H1 (cell line): ENCODE data around the gene MIF. TPM values are rescaled to one million over a fixed set of nuclear protein-coding genes. Genes with fewer than 3 reads are reported as not detected.

ENCODE experiments used
- BCL11A ChIP-seq, 2 experiments: IDR thresholded peaks; one replicate each; pipeline ENCODE4 v1.6.1; 2011; ENCODE audit warnings: low read depth in 2 of 2, low read length in 2 of 2, mild to moderate bottlenecking in 2 of 2
- CHD7 ChIP-seq: fragments of 300-600 bp; sonication (generic); IDR thresholded peaks from 2 replicates; pipeline ENCODE4 v1.7.1; 2012; ENCODE audit warnings: low read length, moderate library complexity, mild to moderate bottlenecking, inconsistent platforms; ENCODE audit not compliant: insufficient replicate concordance
- CTBP2 ChIP-seq: IDR thresholded peaks from 2 replicates; pipeline ENCODE4 v1.7.0; 2011; ENCODE audit warnings: borderline replicate concordance, mild to moderate bottlenecking, moderate library complexity, mixed read lengths, low read length; ENCODE audit not compliant: insufficient read depth, insufficient read length
- GTF2F1 ChIP-seq: IDR thresholded peaks from 2 replicates; pipeline ENCODE4 v1.6.1; 2012; ENCODE audit warnings: low read depth, low read length, improper control_type of control experiment, borderline replicate concordance
- HDAC2 ChIP-seq, 2 experiments: fragments of 300-600 bp in 1 of 2; sonication (generic) in 1 of 2; IDR thresholded peaks; 2 replicates each; pipeline ENCODE4 v1.6.1; 2011 to 2012; ENCODE audit warnings: low read depth in 2 of 2, low read length in 2 of 2, mild to moderate bottlenecking in 2 of 2, moderate library complexity in 2 of 2, borderline replicate concordance in 1 of 2, inconsistent platforms in 1 of 2
- HDAC6 ChIP-seq: IDR thresholded peaks from one replicate; pipeline ENCODE4 v1.7.1; 2012; ENCODE audit warnings: low read depth, mild to moderate bottlenecking, inconsistent platforms, low read length, moderate library complexity
- KDM4A ChIP-seq: IDR thresholded peaks from one replicate; pipeline ENCODE4 v1.7.1; 2012; ENCODE audit warnings: low read depth, mild to moderate bottlenecking, moderate library complexity, low read length, inconsistent platforms; ENCODE audit not compliant: severe bottlenecking
- POLR2A ChIP-seq, 2 experiments: IDR thresholded peaks; 1 replicate in 1 of 2; 2 replicates in 1 of 2; pipeline ENCODE4 v1.6.1; 2011; ENCODE audit warnings: low read depth in 2 of 2, low read length in 2 of 2, mild to moderate bottlenecking in 2 of 2; ENCODE audit errors: control extremely low read depth in 1 of 2
- POLR2AphosphoS5 ChIP-seq: IDR thresholded peaks from 2 replicates; pipeline ENCODE4 v1.6.1; 2011; ENCODE audit warnings: low read depth, low read length
- SP1 ChIP-seq: IDR thresholded peaks from 2 replicates; pipeline ENCODE4 v1.6.1; 2011; ENCODE audit warnings: low read depth, low read length
- polyA plus RNA-seq, 7 experiments: library from polyadenylated mRNA; depleted of rRNA in 3 of 7; stranded (reverse) in 5 of 7; unstranded in 2 of 7; fragments of >200 nt in 5 of 7; fragments of 200-250 nt in 2 of 7; gene quantifications; 1 replicate in 5 of 7; 2 replicates in 1 of 7; 4 replicates in 1 of 7; pipeline versions ENCODE4 v1.2.1 to v1.2.3, GENCODE V29; 2011 to 2013; ENCODE audit warnings: missing spikeins in 2 of 7, mixed read lengths in 2 of 7
- total RNA-seq: library from RNA; stranded (reverse); fragmentation: NEBNext Ultra II Directional; extraction: Animal tissue kit (Norgen Biotek cat#: 25700); gene quantifications from 2 replicates; pipeline ENCODE4 v1.2.1, GENCODE V29; 2021

Gene MIF
- total and polyA plus RNA-seq, 2 of the 8 experiments (the other 6 are each of a cell fraction or from before 2014, with no cell fraction given) = 1,082 to 1,870 TPM

GRCh38 chr22:23913661-23914353 is 19.6 kb downstream of the MIF start (continued):
- no peak for TF ChIP-seq CHD7
- peak; percentile 27 for TF ChIP-seq CTBP2
- peak; percentile 72; the same call in 1 of the 2 replicates for TF ChIP-seq POLR2AphosphoS5
- TF ChIP-seq HDAC6 = no peak
- peak; percentile 66 for TF ChIP-seq SP1
- TF ChIP-seq BCL11A (IDR thresholded peaks at IDR 0.05; ENCODE audit: low read depth in 2 of 2, low read length in 2 of 2) = no peak
- peak; percentile 48 for TF ChIP-seq KDM4A
- TF ChIP-seq POLR2A (IDR thresholded peaks at IDR 0.05; ENCODE audit: control extremely low read depth in 1 of 2, low read depth in 2 of 2, low read length in 2 of 2) = peak; percentile 73 to 79; a peak in 2 of 3 replicates
- TF ChIP-seq GTF2F1 = 0 out of 2 replicates have a peak, but pooled peaks have one; percentile 58
- peak in 1 of 2 experiments; percentile 88; a peak in 1 of 4 replicates for TF ChIP-seq HDAC2 (IDR thresholded peaks at IDR 0.05; ENCODE audit: borderline replicate concordance in 1 of 2, low read depth in 2 of 2, low read length in 2 of 2)
